Measurements from ENCODE around the gene ZFP64. TPM values are rescaled to one million over a fixed set of nuclear protein-coding genes. Genes with fewer than 3 reads are reported as not detected.

The ZFP64 gene
- total RNA-seq, 1 experiment from 2014 or later, result 25.6 TPM

- Mint-ChIP-seq H3K36me3 (ENCODE audit: insufficient read depth, unreplicated experiment) (peaks cover 11% of the 10 kb centered on the region), H3K27me3 (ENCODE audit: unreplicated experiment) (no peaks in the 10 kb centered on the region), H3K4me1 (ENCODE audit: low read depth, unreplicated experiment) (no peaks in the 10 kb centered on the region), H3K9me3 (ENCODE audit: low read depth, unreplicated experiment) (no peaks in the 10 kb centered on the region), H3K4me3 (ENCODE audit: low read depth, unreplicated experiment) (no peak overlapping the region), H3K27ac (ENCODE audit: unreplicated experiment) (no peak overlapping the region)
- DNase-seq, result no peak
- TF ChIP-seq CTCF (IDR thresholded peaks at IDR 0.05; ENCODE audit: unreplicated experiment), result no peak
- CTCF ChIA-PET, result no interaction called here
- no TSS peak for BruUV-seq (replicated peaks)
- intact Hi-C loops (cut with micrococcal nuclease; ENCODE audit: unreplicated experiment), result no loop called here
These were observed 12.0 kb downstream of the ZFP64 start for GRCh38 chr20:52179331-52180179.

GRCh38 chr20:52178691-52179090 is 12.9 kb downstream of the ZFP64 start:
- no peaks in the 10 kb centered on the region for H3K27me3 Mint-ChIP-seq (ENCODE audit: unreplicated experiment)
- H3K4me1 Mint-ChIP-seq (ENCODE audit: low read depth, unreplicated experiment), result no peaks in the 10 kb centered on the region
- H3K36me3 Mint-ChIP-seq (ENCODE audit: insufficient read depth, unreplicated experiment), result peaks cover 11% of the 10 kb centered on the region
- H3K9me3 Mint-ChIP-seq (ENCODE audit: low read depth, unreplicated experiment), result no peaks in the 10 kb centered on the region
- no peak for DNase-seq
- no peak overlapping the region for H3K4me3 Mint-ChIP-seq (ENCODE audit: low read depth, unreplicated experiment)
- intact Hi-C loops (cut with micrococcal nuclease; ENCODE audit: unreplicated experiment), result no loop called here
- CTCF ChIA-PET, result no interaction called here
- no peak for TF ChIP-seq CTCF (IDR thresholded peaks at IDR 0.05; ENCODE audit: unreplicated experiment)
- no peak overlapping the region for H3K27ac Mint-ChIP-seq (ENCODE audit: unreplicated experiment)
- no TSS peak for BruUV-seq (replicated peaks)

- Mint-ChIP-seq H3K36me3 (ENCODE audit: insufficient read depth, unreplicated experiment) (peaks cover 11% of the 10 kb centered on the region), H3K4me3 (ENCODE audit: low read depth, unreplicated experiment) (no peak overlapping the region), H3K27ac (ENCODE audit: unreplicated experiment) (no peak overlapping the region), H3K27me3 (ENCODE audit: unreplicated experiment) (no peaks in the 10 kb centered on the region), H3K9me3 (ENCODE audit: low read depth, unreplicated experiment) (no peaks in the 10 kb centered on the region), H3K4me1 (ENCODE audit: low read depth, unreplicated experiment) (no peaks in the 10 kb centered on the region)
- CTCF ChIA-PET, result interaction anchor here (0.7 kb wide), 1 partner anchor 10 kb away, joined by 4 read pairs; no protein-coding TSS in a partner anchor
- intact Hi-C loops (cut with micrococcal nuclease; ENCODE audit: unreplicated experiment), result no loop called here
- DNase-seq, result no peak
- TF ChIP-seq CTCF (IDR thresholded peaks at IDR 0.05; ENCODE audit: unreplicated experiment), result no peak
- BruUV-seq (replicated peaks), result no TSS peak
These were observed 15.7 kb downstream of the ZFP64 start for GRCh38 chr20:52175840-52176239.

GRCh38 chr20:52172392-52173047 is 19.1 kb downstream of the ZFP64 start:
- intact Hi-C loops (cut with micrococcal nuclease; ENCODE audit: unreplicated experiment), result no loop called here
- Mint-ChIP-seq H3K4me3 (ENCODE audit: low read depth, unreplicated experiment) (no peak overlapping the region), H3K27me3 (ENCODE audit: unreplicated experiment) (no peaks in the 10 kb centered on the region), H3K27ac (ENCODE audit: unreplicated experiment) (no peak overlapping the region), H3K4me1 (ENCODE audit: low read depth, unreplicated experiment) (no peaks in the 10 kb centered on the region), H3K9me3 (ENCODE audit: low read depth, unreplicated experiment) (no peaks in the 10 kb centered on the region), H3K36me3 (ENCODE audit: insufficient read depth, unreplicated experiment) (peaks cover 7% of the 10 kb centered on the region)
- DNase-seq, result no peak
- no peak for TF ChIP-seq CTCF (IDR thresholded peaks at IDR 0.05; ENCODE audit: unreplicated experiment)
- no TSS peak for BruUV-seq (replicated peaks)
- CTCF ChIA-PET, result interaction anchor here (0.7 kb wide), 1 partner anchor 14 kb away, joined by 4 read pairs; no protein-coding TSS in a partner anchor
